ENCODE measurements around the gene GLS2.

Gene GLS2

DNA sequence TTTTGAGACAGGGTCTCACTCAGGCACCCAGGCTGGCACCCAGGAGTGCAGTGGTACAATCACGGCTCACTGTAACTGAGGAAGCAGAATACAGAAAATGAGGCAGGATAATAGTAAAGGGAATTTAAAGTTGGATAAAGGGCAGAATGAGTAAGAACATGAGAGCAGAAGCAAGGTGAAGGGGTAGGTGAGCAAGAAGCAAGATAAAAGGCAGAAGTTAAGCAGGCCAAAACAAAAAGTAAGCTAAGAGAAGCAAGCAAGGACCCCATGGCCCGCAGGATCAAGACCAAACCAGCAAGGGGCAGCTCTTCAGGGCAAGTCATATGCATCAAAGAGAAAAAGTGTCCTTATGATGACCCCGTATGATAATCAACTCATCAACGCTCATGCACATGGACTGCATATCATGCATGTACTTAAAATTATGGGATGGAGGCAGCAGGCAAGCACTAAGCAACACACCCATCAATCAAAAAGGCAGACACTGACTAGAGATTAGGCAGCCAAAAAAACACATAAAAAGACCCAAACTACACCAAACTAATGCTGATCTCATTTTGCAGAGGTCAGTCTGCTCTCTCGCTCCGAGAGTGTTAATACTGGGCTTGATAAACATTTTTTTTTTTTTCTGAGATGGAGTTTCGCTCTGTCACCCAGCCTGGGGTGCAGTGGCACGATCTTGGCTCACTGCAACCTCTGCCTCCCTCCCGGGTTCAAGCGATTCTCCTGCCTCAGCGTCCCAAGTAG lies 50.4 kb downstream of the GLS2 start:
- DNase-seq (ENCODE audit: low read depth) = no peak

DNA sequence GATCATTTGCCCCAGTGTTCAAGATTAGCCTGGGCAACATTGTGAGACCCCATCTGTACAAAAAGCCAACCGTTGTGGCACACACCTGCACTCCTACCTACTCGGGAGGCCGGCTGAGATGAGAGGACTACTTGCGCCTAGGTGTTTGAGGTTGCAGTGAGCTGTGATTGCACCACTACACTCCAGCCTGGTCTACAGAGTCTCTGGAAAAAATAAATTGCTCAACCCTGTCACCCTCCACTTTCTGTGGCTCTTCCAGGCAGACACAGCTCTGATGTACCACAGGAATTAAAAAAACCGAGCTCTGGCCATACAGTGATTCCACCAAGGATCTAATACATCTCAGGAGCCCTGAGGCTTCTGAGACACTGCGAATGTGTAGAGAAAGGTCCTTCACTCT lies 53.1 kb downstream of the GLS2 start:
- no peak for DNase-seq (ENCODE audit: low read depth)

DNA sequence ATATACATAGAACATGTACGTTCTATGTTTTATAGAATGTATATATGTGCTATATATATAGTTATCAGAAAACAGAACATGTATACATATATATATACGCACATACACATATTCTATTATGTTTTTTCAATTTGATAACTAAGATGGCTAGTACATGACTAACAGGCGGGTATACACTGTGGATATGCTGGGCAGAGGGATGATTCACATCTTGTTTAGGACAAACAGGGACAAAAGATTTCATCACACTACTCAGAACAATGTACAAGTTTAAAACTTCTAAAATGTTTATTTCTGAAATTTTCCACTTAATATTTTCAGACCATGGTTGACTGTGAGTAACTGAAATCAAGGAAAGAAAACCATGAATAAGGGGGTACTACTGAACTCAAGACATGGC lies 56.1 kb downstream of the GLS2 start:
- DNase-seq (ENCODE audit: low read depth) = no peak

DNA sequence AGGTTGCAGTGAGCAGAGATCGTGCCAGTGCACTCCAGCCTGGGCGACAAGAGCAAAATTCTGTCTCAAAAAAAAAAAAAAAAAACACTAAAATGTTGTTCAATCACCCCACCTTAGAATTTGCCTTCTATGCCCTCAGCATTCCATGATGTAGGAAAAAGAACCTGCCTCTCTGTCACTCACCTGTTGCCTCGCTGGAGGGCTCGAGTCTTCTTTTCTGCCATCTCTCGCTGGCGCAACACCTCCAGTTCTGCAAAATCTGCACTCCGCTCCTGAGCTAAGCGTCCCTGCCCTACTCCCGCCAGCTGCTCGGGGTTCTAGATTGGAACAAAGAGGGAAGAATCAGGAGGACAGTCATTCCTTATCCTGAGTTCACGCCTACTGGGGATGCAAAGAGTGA lies 56.7 kb downstream of the GLS2 start:
- DNase-seq (ENCODE audit: low read depth) = no peak

DNA sequence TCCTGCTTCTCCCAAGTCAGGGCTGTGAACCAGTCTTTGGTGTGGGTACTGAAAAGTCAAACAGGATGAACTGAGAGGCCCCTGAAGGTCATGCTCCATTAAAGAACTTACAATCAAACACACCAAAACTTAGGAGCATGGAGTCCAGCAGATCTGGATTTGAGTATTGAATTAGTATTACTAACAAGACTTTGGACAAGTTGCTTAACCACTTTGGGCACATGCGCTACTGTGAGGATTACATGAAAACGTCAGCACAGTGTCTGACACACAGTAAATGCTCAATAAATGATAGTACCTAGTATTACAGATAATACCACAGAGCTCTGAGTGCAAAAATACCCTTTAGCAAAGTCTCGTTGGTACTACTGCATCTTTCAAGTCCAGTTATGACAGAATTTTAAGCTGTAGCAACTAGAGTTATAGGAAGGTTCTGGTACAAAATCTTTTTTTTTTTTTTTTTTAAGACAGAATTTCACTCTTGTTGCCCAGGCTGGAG lies 62.0 kb downstream of the GLS2 start:
- DNase-seq (ENCODE audit: low read depth) = no peak

DNA sequence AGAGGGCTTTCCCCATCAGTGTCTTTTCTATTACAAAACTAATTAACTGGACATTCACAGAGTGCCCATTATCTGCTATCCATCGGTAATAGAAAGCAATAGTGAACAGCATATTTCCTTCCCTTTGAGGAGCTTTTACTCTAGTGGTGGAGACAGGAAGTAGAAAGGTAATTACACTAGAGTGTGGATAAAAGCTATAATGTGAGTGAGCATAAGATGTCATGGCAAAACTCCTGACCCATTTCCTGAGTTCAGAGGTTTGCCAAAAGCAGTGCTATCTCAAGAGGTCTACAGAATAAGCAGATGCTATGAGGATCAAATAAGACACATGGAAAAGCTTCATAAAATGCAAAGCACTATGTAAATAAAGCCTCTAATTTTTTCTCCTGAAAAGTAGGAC lies 62.8 kb downstream of the GLS2 start:
- no peak for DNase-seq (ENCODE audit: low read depth)
